ENCODE data around the gene HOXC5.

GRCh38 chr12:53999559-54000115, 33.2 kb upstream of the HOXC5 start:
- TF ChIP-seq JUND (IDR thresholded peaks at IDR 0.05) (no peak), POLR2AphosphoS5 (IDR thresholded peaks at IDR 0.05; ENCODE audit: low read depth, low read length) (peak; percentile 68; the same call in 1 of the 2 replicates), SIN3A (IDR thresholded peaks at IDR 0.05; ENCODE audit: low read depth) (no peak), EZH2phosphoT487 (IDR thresholded peaks at IDR 0.05; ENCODE audit: borderline replicate concordance) (no peak), ZNF274 (IDR thresholded peaks at IDR 0.05; ENCODE audit: low read depth, low read length) (no peak), CTCF (IDR thresholded peaks at IDR 0.05 in 2 of 3, conservative IDR thresholded peaks at IDR 0.05 in 1 of 3; ENCODE audit: borderline replicate concordance in 1 of 3, insufficient read depth in 1 of 3, low read depth in 2 of 3, low read length in 2 of 3) (no peak), POLR2A (IDR thresholded peaks at IDR 0.05; ENCODE audit: borderline replicate concordance, extremely low read depth, insufficient read depth, insufficient read length) (no peak), ATF3 (IDR thresholded peaks at IDR 0.05) (no peak), SP1 (IDR thresholded peaks at IDR 0.05; ENCODE audit: low read depth) (no peak)

Data from HCT116 (cell line).